Pancreas (tissue), 10 donors: Measurements from ENCODE around the gene SIL1. TPM values are rescaled to one million over a fixed set of nuclear protein-coding genes. Genes with fewer than 3 reads are reported as not detected.

ENCODE experiments used
- ATAC-seq, 4 donors: fragments of 200-7000 bp; cut with Tn5 transposase; one replicate each; pipeline versions ENCODE4 v1.8.0 to v1.9.1; 2020; ENCODE audit warnings: mild to moderate bottlenecking in 4 of 4, moderate library complexity in 4 of 4
- DNase-seq, 6 donors: peaks; one replicate each; pipeline ENCODE4 v3.0.0-alpha.2; 2020
- FAIRE-seq: peaks from 2 replicates; lab custom pipeline; 2012; peaks lifted over from hg19 to GRCh38; lab: Jason Lieb, UNC
- H3K27ac ChIP-seq, 4 donors: fragments of 200-600 bp; sonication (generic); 1 replicate in 3 of 4; 2 replicates in 1 of 4; pipeline versions ENCODE4 v1.5.0 to v1.8.0; 2020
- H3K27me3 ChIP-seq, 4 donors: fragments of 200-600 bp; one replicate each; pipeline ENCODE4 v1.8.0; 2021
- H3K36me3 ChIP-seq, 3 donors: fragments of 200-600 bp; sonication (generic) in 1 of 3; one replicate each; pipeline versions ENCODE4 v1.5.0 to v1.8.0; 2020 to 2021
- H3K4me1 ChIP-seq, 3 donors: fragments of 200-600 bp; one replicate each; pipeline ENCODE4 v1.8.0; 2021
- H3K4me3 ChIP-seq, 4 donors: fragments of 200-600 bp; sonication (generic) in 2 of 4; one replicate each; pipeline versions ENCODE4 v1.5.0 to v1.8.0; 2020 to 2021
- H3K9me3 ChIP-seq, 4 donors: fragments of 200-600 bp; one replicate each; pipeline ENCODE4 v1.8.0; 2021
- WGBS, 2 donors: extraction: QIAGEN DNeasy Blood & Tissue Kit; methylation state at CpG; one replicate each; pipeline ENCODE4 v1.1.7; 2013; 5-methylcytosine and 5-hydroxymethylcytosine counted together
- intact Hi-C, 3 donors: fragments of 100-400 bp; cut with DNase I; formaldehyde crosslinking; loops; one replicate each; pipeline versions ENCODE4 v1.11.1 to v1.14.2; 2022
- polyA plus RNA-seq, 2 donors: library from polyadenylated mRNA; stranded (reverse); fragments of 200-250 nt; gene quantifications; one replicate each; pipeline ENCODE4 v1.2.3, GENCODE V29; 2013
- total RNA-seq, 6 donors: library from RNA; stranded (reverse); fragmentation: NEBNext Ultra II Directional in 4 of 6; extraction: Animal tissue kit (Norgen Biotek cat#: 25700) in 4 of 6; gene quantifications; one replicate each; pipeline versions ENCODE4 v1.2.1 to v1.2.4, GENCODE V29; 2021 to 2023
- TF ChIP-seq, protein P1 (sequence below), 4 donors: fragments of 200-600 bp; sonication (generic) in 3 of 4; IDR thresholded peaks; one replicate each; pipeline versions ENCODE4 v1.5.0 to v1.8.0; 2021; ENCODE audit warnings: antibody characterized with exemption in 4 of 4
- donor health status: healthy with polysubstance abuse.
- donor health status: DM: no; HTN: no; CAD: no; lungs with moderate emphysema.
- donor health status: DM: no; HTN: no; CAD: no.
- donor health status: control.
- donor health status: control.
- donor health status: Bipolar disorder and iron deficiency.
- donor health status: DM: yes; HTN: yes; CAD: no.
- donor health status: DM: no; HTN: no; CAD: no.
- donor health status: DM: no; HTN: no; CAD: no.
- donor health status: DM: yes; HTN: yes; CAD: no.

SIL1 gene
- total and polyA plus RNA-seq, 8 donors: 38.6 to 119 (median 55.0) TPM

GRCh38 chr5:138942861-138943260 is 255.3 kb downstream of the SIL1 start:
- 88 to 90% methylated on average over 3 of the region's 3 CpGs for WGBS, 2 donors
- TF ChIP-seq, protein P1, sequence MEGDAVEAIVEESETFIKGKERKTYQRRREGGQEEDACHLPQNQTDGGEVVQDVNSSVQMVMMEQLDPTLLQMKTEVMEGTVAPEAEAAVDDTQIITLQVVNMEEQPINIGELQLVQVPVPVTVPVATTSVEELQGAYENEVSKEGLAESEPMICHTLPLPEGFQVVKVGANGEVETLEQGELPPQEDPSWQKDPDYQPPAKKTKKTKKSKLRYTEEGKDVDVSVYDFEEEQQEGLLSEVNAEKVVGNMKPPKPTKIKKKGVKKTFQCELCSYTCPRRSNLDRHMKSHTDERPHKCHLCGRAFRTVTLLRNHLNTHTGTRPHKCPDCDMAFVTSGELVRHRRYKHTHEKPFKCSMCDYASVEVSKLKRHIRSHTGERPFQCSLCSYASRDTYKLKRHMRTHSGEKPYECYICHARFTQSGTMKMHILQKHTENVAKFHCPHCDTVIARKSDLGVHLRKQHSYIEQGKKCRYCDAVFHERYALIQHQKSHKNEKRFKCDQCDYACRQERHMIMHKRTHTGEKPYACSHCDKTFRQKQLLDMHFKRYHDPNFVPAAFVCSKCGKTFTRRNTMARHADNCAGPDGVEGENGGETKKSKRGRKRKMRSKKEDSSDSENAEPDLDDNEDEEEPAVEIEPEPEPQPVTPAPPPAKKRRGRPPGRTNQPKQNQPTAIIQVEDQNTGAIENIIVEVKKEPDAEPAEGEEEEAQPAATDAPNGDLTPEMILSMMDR (IDR thresholded peaks at IDR 0.05): no peak
- no peaks in the 10 kb centered on the region for H3K27me3 ChIP-seq
- intact Hi-C loops: no loop called here
- no peaks in the 10 kb centered on the region for H3K9me3 ChIP-seq
- no peaks in the 10 kb centered on the region for H3K36me3 ChIP-seq
- peaks cover 0 to 6% (median 0%) of the 10 kb centered on the region in 3 donors for H3K4me1 ChIP-seq
- H3K27ac ChIP-seq: no peak overlapping the region
- no peak for DNase-seq
- FAIRE-seq: no peak
- ATAC-seq: no peak
- H3K4me3 ChIP-seq: no peak overlapping the region

- WGBS, 2 donors: 86 to 96% methylated on average over 2 of the region's 2 CpGs
- H3K36me3 ChIP-seq: no peaks in the 10 kb centered on the region
- no peak for DNase-seq
- H3K27ac ChIP-seq: no peak overlapping the region
- no peak for ATAC-seq
- H3K27me3 ChIP-seq: no peaks in the 10 kb centered on the region
- FAIRE-seq: no peak
- H3K4me1 ChIP-seq: no peaks in the 10 kb centered on the region
- TF ChIP-seq, protein P1 (IDR thresholded peaks at IDR 0.05): no peak
- no peak overlapping the region for H3K4me3 ChIP-seq
- no peaks in the 10 kb centered on the region for H3K9me3 ChIP-seq
- intact Hi-C loops: no loop called here
These were observed 256.1 kb downstream of the SIL1 start for GRCh38 chr5:138942066-138942465.

GRCh38 chr5:138938526-138938925 is 259.6 kb downstream of the SIL1 start:
- TF ChIP-seq, protein P1 (IDR thresholded peaks at IDR 0.05): no peak
- H3K4me1 ChIP-seq: no peaks in the 10 kb centered on the region
- 46 to 47% methylated on average over 5 of the region's 5 CpGs for WGBS, 2 donors
- no peaks in the 10 kb centered on the region for H3K27me3 ChIP-seq
- peaks cover 0 to under 1% (median 0%) of the 10 kb centered on the region in 3 donors for H3K36me3 ChIP-seq
- H3K27ac ChIP-seq: no peak overlapping the region
- no peaks in the 10 kb centered on the region for H3K9me3 ChIP-seq
- H3K4me3 ChIP-seq: no peak overlapping the region
- intact Hi-C loops: no loop called here
- FAIRE-seq: no peak
- peak; percentile 6 to 40 (median 21) for ATAC-seq
- DNase-seq: no peak

GRCh38 chr5:138937392-138938387 is 260.5 kb downstream of the SIL1 start:
- H3K27me3 ChIP-seq: no peaks in the 10 kb centered on the region
- peak in 1 of 6 donors; percentile 59 for DNase-seq
- intact Hi-C loops: no loop called here
- H3K27ac ChIP-seq: no peak overlapping the region
- WGBS, 2 donors: 82 to 83% methylated on average over 25 of the region's 25 CpGs
- no peak for FAIRE-seq
- no peak overlapping the region for H3K4me3 ChIP-seq
- ATAC-seq: peak in 2 of 4 donors; percentile 7 to 15
- H3K4me1 ChIP-seq: no peaks in the 10 kb centered on the region
- TF ChIP-seq, protein P1 (IDR thresholded peaks at IDR 0.05): no peak
- no peaks in the 10 kb centered on the region for H3K9me3 ChIP-seq
- H3K36me3 ChIP-seq: peaks cover 0 to 9% (median 5%) of the 10 kb centered on the region in 3 donors

DNA sequence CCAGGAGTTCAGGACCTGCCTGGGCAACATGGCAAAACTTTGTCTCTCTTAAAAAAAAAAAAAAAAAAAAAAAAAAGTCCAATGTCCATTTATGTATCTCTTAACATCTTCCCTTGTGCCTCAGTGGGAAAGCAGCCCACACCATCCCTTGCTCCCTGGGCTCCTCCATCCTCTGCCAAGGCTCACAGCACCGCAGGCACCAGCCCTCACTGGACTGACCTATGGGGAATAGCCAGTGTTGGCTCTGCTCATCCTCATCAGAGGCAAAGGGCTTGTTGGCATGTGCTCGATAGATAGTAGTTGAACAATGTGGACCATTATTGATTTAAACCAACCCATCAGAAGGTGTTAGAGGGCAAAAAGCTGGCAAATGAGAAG is 261.2 kb downstream of the SIL1 start:
- intact Hi-C loops: no loop called here
- H3K9me3 ChIP-seq: no peaks in the 10 kb centered on the region
- no peak overlapping the region for H3K27ac ChIP-seq
- no peak for FAIRE-seq
- 71 to 88% methylated on average over 2 of the region's 2 CpGs for WGBS, 2 donors
- no peaks in the 10 kb centered on the region for H3K27me3 ChIP-seq
- no peaks in the 10 kb centered on the region for H3K4me1 ChIP-seq
- TF ChIP-seq, protein P1 (IDR thresholded peaks at IDR 0.05): no peak
- no peak for DNase-seq
- peaks cover 0 to 17% (median 8%) of the 10 kb centered on the region in 3 donors for H3K36me3 ChIP-seq
- H3K4me3 ChIP-seq: no peak overlapping the region
- peak in 1 of 4 donors; percentile 8 for ATAC-seq
